ENCODE results near the gene SRM. TPM values are rescaled to one million over a fixed set of nuclear protein-coding genes. Genes with fewer than 3 reads are reported as not detected.

SRM gene
- total RNA-seq, 2 experiments from 2014 or later = 65.2 to 208 TPM

GRCh38 chr1:11058026-11058425 lies 1.8 kb downstream of the SRM start:
- BruUV-seq (replicated peaks) = no TSS peak
- intact Hi-C loops (cut with micrococcal nuclease; ENCODE audit: unreplicated experiment) = no loop called here
- POLR2A ChIA-PET = interaction anchor here (0.6 to 0.7 kb wide), 2 partner anchors 33 to 169 kb away, joined by 3 to 4 read pairs; no protein-coding TSS in a partner anchor
- 0 out of 2 replicates have a peak, but pooled peaks cover 3% of the 10 kb centered on the region for H4K20me1 ChIP-seq (ENCODE audit: insufficient read depth, low read length)
- H3K36me3 ChIP-seq (ENCODE audit: insufficient read depth, low read length) = peaks cover 62% of the 10 kb centered on the region
- peak overlapping the region; percentile 90 for H3K4me3 ChIP-seq (ENCODE audit: low read depth, low read length, poor library complexity, severe bottlenecking)
- no peak for DNase-seq (ENCODE audit: low spot score)
- peak overlapping the region; percentile 93 for H3K4me2 ChIP-seq (ENCODE audit: low read length)
- no peak overlapping the region for H2AFZ ChIP-seq (ENCODE audit: low read length)
- TF ChIP-seq EZH2phosphoT487 (IDR thresholded peaks at IDR 0.05; ENCODE audit: borderline replicate concordance, low read depth, low read length) (no peak), CTCF (conservative IDR thresholded peaks at IDR 0.05; ENCODE audit: low read length) (no peak)
- H3K27ac ChIP-seq (ENCODE audit: low read depth, low read length, poor library complexity, severe bottlenecking) = no peak overlapping the region
- H3K79me2 ChIP-seq (ENCODE audit: insufficient read depth, low read depth, low read length) = peaks cover 53% of the 10 kb centered on the region
- no peaks in the 10 kb centered on the region for H3K9me2 ChIP-seq (ENCODE audit: insufficient read depth, low read length)
- H3K4me1 ChIP-seq (ENCODE audit: insufficient read depth, low read length, poor library complexity, severe bottlenecking) = peaks cover 45% of the 10 kb centered on the region
- H3K9me3 ChIP-seq (ENCODE audit: low read length) = no peaks in the 10 kb centered on the region
- CTCF ChIA-PET (ENCODE audit: unreplicated experiment) = no interaction called here

GRCh38 chr1:11057477-11057876 lies 2.3 kb downstream of the SRM start:
- ChIA-PET POLR2A (interaction anchor here (0.7 kb wide), 1 partner anchor 169 kb away, joined by 4 read pairs; no protein-coding TSS in a partner anchor), CTCF (ENCODE audit: unreplicated experiment) (no interaction called here)
- Histone ChIP-seq H3K4me2 (ENCODE audit: low read length) (peak overlapping the region; percentile 93), H3K9me3 (ENCODE audit: low read length) (no peaks in the 10 kb centered on the region), H3K4me3 (ENCODE audit: low read depth, low read length, poor library complexity, severe bottlenecking) (no peak overlapping the region), H4K20me1 (ENCODE audit: insufficient read depth, low read length) (0 out of 2 replicates have a peak, but pooled peaks cover 3% of the 10 kb centered on the region), H3K9me2 (ENCODE audit: insufficient read depth, low read length) (no peaks in the 10 kb centered on the region), H3K4me1 (ENCODE audit: insufficient read depth, low read length, poor library complexity, severe bottlenecking) (peaks cover 51% of the 10 kb centered on the region), H3K27ac (ENCODE audit: low read depth, low read length, poor library complexity, severe bottlenecking) (no peak overlapping the region), H3K79me2 (ENCODE audit: insufficient read depth, low read depth, low read length) (peaks cover 53% of the 10 kb centered on the region), H3K36me3 (ENCODE audit: insufficient read depth, low read length) (peaks cover 57% of the 10 kb centered on the region), H2AFZ (ENCODE audit: low read length) (no peak overlapping the region)
- 0 out of 2 replicates have a peak, but pooled peaks have one; percentile 21 for TF ChIP-seq CTCF (conservative IDR thresholded peaks at IDR 0.05; ENCODE audit: low read length)
- TF ChIP-seq EZH2phosphoT487 (IDR thresholded peaks at IDR 0.05; ENCODE audit: borderline replicate concordance, low read depth, low read length) = no peak
- BruUV-seq (replicated peaks) = no TSS peak
- no peak for DNase-seq (ENCODE audit: low spot score)
- intact Hi-C loops (cut with micrococcal nuclease; ENCODE audit: unreplicated experiment) = no loop called here

- no peak for DNase-seq (ENCODE audit: low spot score)
- Histone ChIP-seq H3K79me2 (ENCODE audit: insufficient read depth, low read depth, low read length) (peaks cover 46% of the 10 kb centered on the region), H4K20me1 (ENCODE audit: insufficient read depth, low read length) (0 out of 2 replicates have a peak, but pooled peaks cover 3% of the 10 kb centered on the region), H3K4me2 (ENCODE audit: low read length) (no peak overlapping the region), H2AFZ (ENCODE audit: low read length) (no peak overlapping the region), H3K9me3 (ENCODE audit: low read length) (no peaks in the 10 kb centered on the region), H3K9me2 (ENCODE audit: insufficient read depth, low read length) (no peaks in the 10 kb centered on the region), H3K4me1 (ENCODE audit: insufficient read depth, low read length, poor library complexity, severe bottlenecking) (peaks cover 53% of the 10 kb centered on the region), H3K4me3 (ENCODE audit: low read depth, low read length, poor library complexity, severe bottlenecking) (no peak overlapping the region), H3K27ac (ENCODE audit: low read depth, low read length, poor library complexity, severe bottlenecking) (no peak overlapping the region), H3K36me3 (ENCODE audit: insufficient read depth, low read length) (peaks cover 57% of the 10 kb centered on the region)
- ChIA-PET POLR2A (interaction anchor here (0.6 to 1.6 kb wide), 3 partner anchors 19 to 225 kb away, joined by 3 to 4 read pairs (median 3); no protein-coding TSS in a partner anchor), CTCF (ENCODE audit: unreplicated experiment) (interaction anchor here (0.7 kb wide), 1 partner anchor 573 kb away, joined by 7 read pairs; no protein-coding TSS in a partner anchor)
- no peak for TF ChIP-seq EZH2phosphoT487 (IDR thresholded peaks at IDR 0.05; ENCODE audit: borderline replicate concordance, low read depth, low read length)
- no peak for TF ChIP-seq CTCF (conservative IDR thresholded peaks at IDR 0.05; ENCODE audit: low read length)
- BruUV-seq (replicated peaks) = no TSS peak
- intact Hi-C loops (cut with micrococcal nuclease; ENCODE audit: unreplicated experiment) = no loop called here
These were observed 3.3 kb downstream of the SRM start for GRCh38 chr1:11056504-11056903.

Data from OCI-LY7 (cell line).